Bone marrow (tissue), 2 donors: ENCODE data around the gene CCDC107.

Experiments used
- DNase-seq, 2 donors: peaks; one replicate each; lab custom pipeline; 2025; lab: John Stamatoyannopoulos, UW

CCDC107 gene

GRCh38 chr9:35660966-35661415, 2.9 kb downstream of the CCDC107 start:
- no peak for DNase-seq

- no peak for DNase-seq
These were observed 3.8 kb downstream of the CCDC107 start for GRCh38 chr9:35661756-35662350.

- no peak for DNase-seq
These were observed 4.3 kb downstream of the CCDC107 start for GRCh38 chr9:35662437-35662836.

- DNase-seq, result peak; percentile 14 to 32
These were observed 6.7 kb downstream of the CCDC107 start, which contains the start of gene ARHGEF39 for GRCh38 chr9:35664531-35665470. ARHGEF39 (minus strand) TSS chr9:35665195; CDS start chr9:35665169, 26 bp downstream.

- DNase-seq, result no peak
These were observed 7.4 kb downstream of the CCDC107 start for GRCh38 chr9:35665471-35665818.

GRCh38 chr9:35666045-35666444, 8.0 kb downstream of the CCDC107 start:
- no peak for DNase-seq

- DNase-seq, result no peak
These were observed 8.5 kb downstream of the CCDC107 start for GRCh38 chr9:35666549-35666948.

- DNase-seq, result no peak
These were observed 9.8 kb downstream of the CCDC107 start for GRCh38 chr9:35667939-35668338.

- no peak for DNase-seq
These were observed 11.4 kb downstream of the CCDC107 start for GRCh38 chr9:35669331-35670145.

GRCh38 chr9:35673132-35674024, 15.3 kb downstream of the CCDC107 start, which contains the start of gene CA9:
CA9 (plus strand) TSS chr9:35673928; CDS start chr9:35673960, 32 bp downstream.
- no peak for DNase-seq

GRCh38 chr9:35674025-35674361, 15.9 kb downstream of the CCDC107 start:
- DNase-seq, result no peak

- no peak for DNase-seq
These were observed 17.1 kb downstream of the CCDC107 start for GRCh38 chr9:35675204-35675603.

- DNase-seq, result peak; percentile 9 to 22
These were observed 17.8 kb downstream of the CCDC107 start for GRCh38 chr9:35675732-35676392.

- no peak for DNase-seq
These were observed 21.0 kb downstream of the CCDC107 start for GRCh38 chr9:35679091-35679490.

GRCh38 chr9:35679766-35680330, 21.8 kb downstream of the CCDC107 start:
- DNase-seq, result no peak

- DNase-seq, result no peak
These were observed 22.4 kb downstream of the CCDC107 start for GRCh38 chr9:35680331-35681105.

- no peak for DNase-seq
These were observed 23.4 kb downstream of the CCDC107 start for GRCh38 chr9:35681341-35682002.

- DNase-seq, result no peak
These were observed 24.0 kb downstream of the CCDC107 start for GRCh38 chr9:35682051-35682450.
